Measurements from ENCODE around the gene CDH13. TPM values are rescaled to one million over a fixed set of nuclear protein-coding genes. Genes with fewer than 3 reads are reported as not detected.

Gene CDH13
- polyA plus RNA-seq, 1 donor from 2014 or later, result 3.2 TPM

- H3K4me3 ChIP-seq (ENCODE audit: low read length), result no peak overlapping the region
- H3K9me3 ChIP-seq (ENCODE audit: low read length), result no peaks in the 10 kb centered on the region
- H3K27me3 ChIP-seq (ENCODE audit: insufficient read depth, low read depth, low read length), result no peaks in the 10 kb centered on the region
- no peaks in the 10 kb centered on the region for H3F3A ChIP-seq (ENCODE audit: insufficient read depth, low read length, poor library complexity, severe bottlenecking)
- H3K36me3 ChIP-seq (ENCODE audit: insufficient read depth, low read length), result no peaks in the 10 kb centered on the region
- no peak overlapping the region for H2AFZ ChIP-seq (ENCODE audit: low read depth, low read length)
- H3K4me2 ChIP-seq (ENCODE audit: low read length), result no peak overlapping the region
- no peak for TF ChIP-seq RAD21 (conservative IDR thresholded peaks at IDR 0.05)
- no peak for TF ChIP-seq MXI1 (conservative IDR thresholded peaks at IDR 0.05; ENCODE audit: poor library complexity, severe bottlenecking)
- no peak for TF ChIP-seq POLR2AphosphoS5 (IDR thresholded peaks at IDR 0.05)
- TF ChIP-seq EZH2 (IDR thresholded peaks at IDR 0.05; ENCODE audit: borderline replicate concordance, insufficient read depth, low read length, poor library complexity, severe bottlenecking), result no peak
- no peak for TF ChIP-seq SMC3 (conservative IDR thresholded peaks at IDR 0.05; ENCODE audit: poor library complexity)
- no peak for TF ChIP-seq TAF1 (IDR thresholded peaks at IDR 0.05; ENCODE audit: low read depth)
- TF ChIP-seq CTCF (IDR thresholded peaks at IDR 0.05; ENCODE audit: poor library complexity, severe bottlenecking), result no peak
- no peaks in the 10 kb centered on the region for H3K9me2 ChIP-seq (ENCODE audit: insufficient read depth, low read length)
- H3K9ac ChIP-seq (ENCODE audit: low read length), result no peak overlapping the region
- no peaks in the 10 kb centered on the region for H4K20me1 ChIP-seq (ENCODE audit: insufficient read depth)
- H3K79me2 ChIP-seq (replicated peaks; ENCODE audit: insufficient read depth, low read length), result no peaks in the 10 kb centered on the region
- no peak overlapping the region for H3K27ac ChIP-seq (ENCODE audit: low read length)
Observed at GRCh38 chr16:83374979-83375378, 748.2 kb downstream of the CDH13 start.

GRCh38 chr16:83389751-83390150 is 763.0 kb downstream of the CDH13 start:
- Histone ChIP-seq H3K9me2 (ENCODE audit: insufficient read depth, low read length) (no peaks in the 10 kb centered on the region), H3K9me3 (ENCODE audit: low read length) (no peaks in the 10 kb centered on the region), H3K4me2 (ENCODE audit: low read length) (no peak overlapping the region), H3F3A (ENCODE audit: insufficient read depth, low read length, poor library complexity, severe bottlenecking) (no peaks in the 10 kb centered on the region), H4K20me1 (ENCODE audit: insufficient read depth) (no peaks in the 10 kb centered on the region), H3K79me2 (replicated peaks; ENCODE audit: insufficient read depth, low read length) (no peaks in the 10 kb centered on the region), H3K4me3 (ENCODE audit: low read length) (no peak overlapping the region), H3K9ac (ENCODE audit: low read length) (no peak overlapping the region), H3K36me3 (ENCODE audit: insufficient read depth, low read length) (no peaks in the 10 kb centered on the region), H3K27ac (ENCODE audit: low read length) (no peak overlapping the region), H3K27me3 (ENCODE audit: insufficient read depth, low read depth, low read length) (no peaks in the 10 kb centered on the region), H2AFZ (ENCODE audit: low read depth, low read length) (no peak overlapping the region)
- no peak for TF ChIP-seq SMC3 (conservative IDR thresholded peaks at IDR 0.05; ENCODE audit: poor library complexity)
- no peak for TF ChIP-seq CTCF (IDR thresholded peaks at IDR 0.05; ENCODE audit: poor library complexity, severe bottlenecking)
- no peak for TF ChIP-seq REST (IDR thresholded peaks at IDR 0.05; ENCODE audit: borderline replicate concordance)
- TF ChIP-seq RAD21 (conservative IDR thresholded peaks at IDR 0.05), result no peak
- no peak for TF ChIP-seq TAF1 (IDR thresholded peaks at IDR 0.05; ENCODE audit: low read depth)
- no peak for TF ChIP-seq EP300 (conservative IDR thresholded peaks at IDR 0.05; ENCODE audit: poor library complexity, severe bottlenecking)
- no peak for TF ChIP-seq EZH2 (IDR thresholded peaks at IDR 0.05; ENCODE audit: borderline replicate concordance, insufficient read depth, low read length, poor library complexity, severe bottlenecking)
- TF ChIP-seq POLR2AphosphoS5 (IDR thresholded peaks at IDR 0.05), result no peak
- TF ChIP-seq MXI1 (conservative IDR thresholded peaks at IDR 0.05; ENCODE audit: poor library complexity, severe bottlenecking), result no peak

All from neural cell (in vitro differentiated cells).